ENCODE data around the gene CAMK1G. TPM values are rescaled to one million over a fixed set of nuclear protein-coding genes. Genes with fewer than 3 reads are reported as not detected.

Gene CAMK1G
- total and polyA plus RNA-seq, 2 experiments from 2014 or later = 0.11 TPM; not detected in 1

DNA sequence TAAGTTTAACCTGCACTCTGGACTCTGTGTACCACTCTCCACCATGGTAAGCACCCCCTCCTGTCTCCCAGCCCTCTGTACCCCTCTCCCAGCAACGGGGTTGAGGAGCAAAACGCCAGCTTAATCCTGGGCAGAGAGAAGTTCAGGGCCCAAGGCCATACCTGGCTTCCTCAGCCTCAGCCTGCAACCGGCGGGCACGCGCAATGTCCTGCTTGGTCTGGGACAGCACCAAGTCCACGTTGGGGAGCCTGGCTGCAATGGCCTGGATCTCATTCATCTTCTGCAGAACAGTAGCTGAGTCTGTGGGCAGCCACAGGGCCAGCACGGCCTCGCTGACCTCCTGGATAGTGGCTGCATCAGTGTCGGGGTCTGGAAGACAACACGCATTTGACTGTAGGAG lies 34.8 kb downstream of the CAMK1G start:
- H3K4me2 ChIP-seq (ENCODE audit: unreplicated experiment) = no peak overlapping the region
- H2AFZ ChIP-seq = no peak overlapping the region
- H3K27me3 ChIP-seq (replicated peaks; ENCODE audit: insufficient read depth) = no peaks in the 10 kb centered on the region
- no peaks in the 10 kb centered on the region for H3K36me3 ChIP-seq (ENCODE audit: low read depth)
- WGBS, 2 experiments (ENCODE audit: low coverage in 1 of 2, low lambda C conversion rate in 2 of 2, missing lambda C conversion rate in 2 of 2) = 86 to 90% methylated on average over 11 of the region's 11 CpGs
- no peaks in the 10 kb centered on the region for H3F3A ChIP-seq (ENCODE audit: insufficient read depth)
- no peaks in the 10 kb centered on the region for H4K20me1 ChIP-seq (ENCODE audit: insufficient read depth)
- no peak overlapping the region for H3K4me3 ChIP-seq
- TF ChIP-seq EZH2phosphoT487 (IDR thresholded peaks at IDR 0.05; ENCODE audit: insufficient read depth, low read depth) (no peak), EZH2 (IDR thresholded peaks at IDR 0.05; ENCODE audit: insufficient read depth, poor library complexity, severe bottlenecking) (no peak)
- no peaks in the 10 kb centered on the region for H3K79me2 ChIP-seq (ENCODE audit: insufficient read depth)
- no peak for DNase-seq
- in situ Hi-C loops (cut with MboI) = no loop called here
- H3K27ac ChIP-seq = no peak overlapping the region
- H3K4me1 ChIP-seq (ENCODE audit: insufficient read depth) = no peaks in the 10 kb centered on the region
- no peaks in the 10 kb centered on the region for H3K9me3 ChIP-seq (ENCODE audit: low read depth)
- H3K9me2 ChIP-seq (ENCODE audit: insufficient read depth) = no peaks in the 10 kb centered on the region
- H3K9ac ChIP-seq = no peak overlapping the region

DNA sequence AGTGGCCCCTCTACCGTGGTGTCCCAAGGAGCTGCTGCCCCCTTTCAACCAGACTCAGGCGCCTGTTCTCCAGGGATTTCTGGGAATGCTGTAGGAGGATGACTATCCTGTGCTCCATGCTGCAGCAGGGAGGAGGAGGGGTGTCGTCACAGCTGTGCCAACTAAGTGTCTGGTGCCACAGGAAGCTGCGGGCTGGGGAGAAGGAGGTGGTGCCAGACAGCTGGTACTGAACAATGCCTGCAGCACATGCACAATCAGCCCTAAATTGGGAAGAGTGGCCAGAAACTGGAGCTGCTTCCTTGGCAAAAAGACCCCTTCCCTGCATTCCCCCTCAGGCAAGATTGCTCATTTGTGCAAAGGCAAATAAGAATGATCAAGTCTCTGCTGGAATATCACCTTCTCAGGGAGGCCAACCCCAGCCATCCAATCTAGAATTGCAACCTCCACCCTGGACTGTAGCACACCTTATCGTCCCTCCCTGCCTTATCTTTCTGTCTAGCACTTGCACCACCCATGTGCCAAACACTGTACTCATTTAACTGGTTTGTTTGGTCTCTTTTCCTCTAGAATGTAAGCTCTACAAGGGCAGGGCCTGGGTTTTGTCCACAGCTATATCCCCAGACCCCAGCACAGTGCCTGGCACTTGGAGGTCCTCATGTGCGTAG lies 35.4 kb downstream of the CAMK1G start:
- no peaks in the 10 kb centered on the region for H3K4me1 ChIP-seq (ENCODE audit: insufficient read depth)
- no peak overlapping the region for H3K4me3 ChIP-seq
- no peaks in the 10 kb centered on the region for H3K9me2 ChIP-seq (ENCODE audit: insufficient read depth)
- peak; percentile 38 for DNase-seq
- no peaks in the 10 kb centered on the region for H4K20me1 ChIP-seq (ENCODE audit: insufficient read depth)
- no peak overlapping the region for H2AFZ ChIP-seq
- in situ Hi-C loops (cut with MboI) = no loop called here
- H3K9ac ChIP-seq = no peak overlapping the region
- H3K27me3 ChIP-seq (replicated peaks; ENCODE audit: insufficient read depth) = no peaks in the 10 kb centered on the region
- TF ChIP-seq EZH2 (IDR thresholded peaks at IDR 0.05; ENCODE audit: insufficient read depth, poor library complexity, severe bottlenecking) = no peak
- TF ChIP-seq EZH2phosphoT487 (IDR thresholded peaks at IDR 0.05; ENCODE audit: insufficient read depth, low read depth) = no peak
- no peaks in the 10 kb centered on the region for H3K9me3 ChIP-seq (ENCODE audit: low read depth)
- H3K79me2 ChIP-seq (ENCODE audit: insufficient read depth) = no peaks in the 10 kb centered on the region
- 78 to 80% methylated on average over 6 of the region's 6 CpGs for WGBS, 2 experiments (ENCODE audit: low coverage in 1 of 2, low lambda C conversion rate in 2 of 2, missing lambda C conversion rate in 2 of 2)
- no peaks in the 10 kb centered on the region for H3F3A ChIP-seq (ENCODE audit: insufficient read depth)
- no peak overlapping the region for H3K27ac ChIP-seq
- H3K4me2 ChIP-seq (ENCODE audit: unreplicated experiment) = no peak overlapping the region
- H3K36me3 ChIP-seq (ENCODE audit: low read depth) = no peaks in the 10 kb centered on the region

DNA sequence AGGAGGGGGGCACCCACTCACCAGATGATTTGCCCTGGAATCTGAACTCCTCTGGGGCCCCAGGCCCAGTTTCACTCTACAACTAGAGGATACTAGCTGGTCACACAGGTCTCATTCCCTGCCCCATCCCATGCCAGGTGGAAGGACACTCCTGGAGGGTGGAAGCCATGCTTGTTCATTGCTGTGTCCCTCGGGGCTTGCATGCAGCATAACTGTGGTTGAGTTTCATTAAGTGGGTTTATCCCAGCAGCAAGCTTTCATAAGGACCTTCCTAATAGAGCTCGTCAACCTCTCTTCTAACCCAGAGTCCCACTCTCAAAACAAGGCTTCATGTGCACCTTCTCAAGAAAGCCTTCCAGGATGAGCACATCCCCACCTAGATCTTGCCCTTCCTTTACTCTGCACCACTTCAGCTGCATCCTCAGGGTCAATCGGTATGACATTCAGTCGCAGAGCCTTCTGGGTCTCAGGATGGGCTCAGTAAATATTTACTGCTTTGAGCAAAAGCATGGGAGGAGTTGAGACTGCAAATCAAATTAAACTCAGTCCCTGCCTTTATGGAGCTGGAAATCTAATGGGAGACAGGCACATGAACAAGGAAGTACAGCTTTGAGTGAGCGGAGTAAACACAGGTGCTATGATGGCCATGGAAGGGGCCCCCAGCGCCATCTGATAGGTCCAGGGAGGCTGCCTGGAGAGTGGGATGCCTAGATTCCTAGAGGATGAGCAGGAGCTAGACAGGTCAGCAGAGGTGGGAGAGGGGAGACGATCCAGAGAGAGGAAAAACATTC lies 36.4 kb downstream of the CAMK1G start:
- H3K4me2 ChIP-seq (ENCODE audit: unreplicated experiment) = no peak overlapping the region
- WGBS, 2 experiments (ENCODE audit: low coverage in 1 of 2, low lambda C conversion rate in 2 of 2, missing lambda C conversion rate in 2 of 2) = 85 to 87% methylated on average over 7 of the region's 7 CpGs
- H2AFZ ChIP-seq = no peak overlapping the region
- in situ Hi-C loops (cut with MboI) = no loop called here
- no peaks in the 10 kb centered on the region for H3K79me2 ChIP-seq (ENCODE audit: insufficient read depth)
- H3F3A ChIP-seq (ENCODE audit: insufficient read depth) = no peaks in the 10 kb centered on the region
- no peak for DNase-seq
- H3K4me1 ChIP-seq (ENCODE audit: insufficient read depth) = no peaks in the 10 kb centered on the region
- H3K4me3 ChIP-seq = no peak overlapping the region
- H3K9me2 ChIP-seq (ENCODE audit: insufficient read depth) = no peaks in the 10 kb centered on the region
- H3K9me3 ChIP-seq (ENCODE audit: low read depth) = no peaks in the 10 kb centered on the region
- H4K20me1 ChIP-seq (ENCODE audit: insufficient read depth) = no peaks in the 10 kb centered on the region
- no peak for TF ChIP-seq EZH2 (IDR thresholded peaks at IDR 0.05; ENCODE audit: insufficient read depth, poor library complexity, severe bottlenecking)
- no peak for TF ChIP-seq EZH2phosphoT487 (IDR thresholded peaks at IDR 0.05; ENCODE audit: insufficient read depth, low read depth)
- no peak overlapping the region for H3K27ac ChIP-seq
- no peaks in the 10 kb centered on the region for H3K36me3 ChIP-seq (ENCODE audit: low read depth)
- H3K27me3 ChIP-seq (replicated peaks; ENCODE audit: insufficient read depth) = no peaks in the 10 kb centered on the region; the same call in 1 of the 2 replicates
- H3K9ac ChIP-seq = no peak overlapping the region

DNA sequence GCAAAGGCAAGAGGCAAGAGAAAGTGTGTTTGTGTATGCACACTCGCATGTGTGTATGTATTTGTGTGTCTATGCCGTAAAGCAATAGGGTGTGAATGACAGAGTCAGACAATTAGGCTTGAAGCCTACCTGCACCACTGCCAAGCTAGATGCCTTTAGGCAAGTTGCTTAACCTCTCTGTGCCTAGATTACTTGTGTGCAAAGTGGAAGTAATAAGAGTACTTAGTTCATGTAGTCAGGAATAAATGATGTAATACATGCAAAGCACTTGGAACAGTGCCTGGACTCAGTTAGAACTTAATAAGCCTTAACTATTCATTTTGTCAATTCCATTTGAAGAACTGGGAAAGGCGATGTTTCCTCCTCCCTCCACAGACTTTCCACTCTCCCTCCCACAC lies 37.0 kb downstream of the CAMK1G start:
- no peaks in the 10 kb centered on the region for H3K4me1 ChIP-seq (ENCODE audit: insufficient read depth)
- H3K4me2 ChIP-seq (ENCODE audit: unreplicated experiment) = no peak overlapping the region
- DNase-seq = peak; percentile 28
- H3K9me2 ChIP-seq (ENCODE audit: insufficient read depth) = no peaks in the 10 kb centered on the region
- no peak overlapping the region for H3K9ac ChIP-seq
- no peak overlapping the region for H2AFZ ChIP-seq
- in situ Hi-C loops (cut with MboI) = no loop called here
- TF ChIP-seq EZH2phosphoT487 (IDR thresholded peaks at IDR 0.05; ENCODE audit: insufficient read depth, low read depth) (no peak), EZH2 (IDR thresholded peaks at IDR 0.05; ENCODE audit: insufficient read depth, poor library complexity, severe bottlenecking) (no peak)
- H3K36me3 ChIP-seq (ENCODE audit: low read depth) = no peaks in the 10 kb centered on the region
- H3K4me3 ChIP-seq = no peak overlapping the region
- H3F3A ChIP-seq (ENCODE audit: insufficient read depth) = no peaks in the 10 kb centered on the region
- H3K27me3 ChIP-seq (replicated peaks; ENCODE audit: insufficient read depth) = no peaks in the 10 kb centered on the region; the same call in 1 of the 2 replicates
- no peaks in the 10 kb centered on the region for H3K9me3 ChIP-seq (ENCODE audit: low read depth)
- WGBS, 2 experiments (ENCODE audit: low coverage in 1 of 2, low lambda C conversion rate in 2 of 2, missing lambda C conversion rate in 2 of 2) = 76 to 83% methylated on average over 3 of the region's 3 CpGs
- H4K20me1 ChIP-seq (ENCODE audit: insufficient read depth) = no peaks in the 10 kb centered on the region
- no peaks in the 10 kb centered on the region for H3K79me2 ChIP-seq (ENCODE audit: insufficient read depth)
- no peak overlapping the region for H3K27ac ChIP-seq
